Measurements from ENCODE around the gene ADH1B. TPM values are rescaled to one million over a fixed set of nuclear protein-coding genes. Genes with fewer than 3 reads are reported as not detected.
"Not testable (repeated sequence)": the region's sequence is repeated elsewhere in the genome, so short reads cannot be mapped to it uniquely, and the experiment has no call there.

The ADH1B gene
- total and polyA plus RNA-seq, 11 donors, result 9.3 to 304 (median 39.2) TPM

DNA sequence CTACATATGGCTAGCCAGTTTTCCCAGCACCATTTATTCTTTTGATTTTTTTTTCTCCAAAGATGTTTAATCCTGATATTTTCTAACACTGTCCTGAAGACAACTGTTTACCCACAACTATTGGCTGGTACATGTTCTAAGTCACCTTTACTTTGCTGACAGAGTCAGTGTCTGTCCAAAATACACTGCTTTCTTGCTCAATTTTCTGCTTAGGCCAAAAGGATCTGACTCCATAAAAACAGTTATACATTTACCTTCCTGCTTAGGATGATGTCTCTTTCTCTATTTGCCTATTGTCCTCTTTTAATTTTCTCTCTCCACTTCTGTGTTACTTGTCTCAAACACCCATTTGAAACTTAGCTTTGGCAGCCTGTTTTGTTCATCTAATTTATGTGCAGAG, 28.1 kb upstream of the ADH1B start:
- peaks cover 0 to 6% (median 0%) of the 10 kb centered on the region in 12 donors for H3K4me1 ChIP-seq
- H3K27me3 ChIP-seq, result no peaks in the 10 kb centered on the region
- TF ChIP-seq, protein P1, sequence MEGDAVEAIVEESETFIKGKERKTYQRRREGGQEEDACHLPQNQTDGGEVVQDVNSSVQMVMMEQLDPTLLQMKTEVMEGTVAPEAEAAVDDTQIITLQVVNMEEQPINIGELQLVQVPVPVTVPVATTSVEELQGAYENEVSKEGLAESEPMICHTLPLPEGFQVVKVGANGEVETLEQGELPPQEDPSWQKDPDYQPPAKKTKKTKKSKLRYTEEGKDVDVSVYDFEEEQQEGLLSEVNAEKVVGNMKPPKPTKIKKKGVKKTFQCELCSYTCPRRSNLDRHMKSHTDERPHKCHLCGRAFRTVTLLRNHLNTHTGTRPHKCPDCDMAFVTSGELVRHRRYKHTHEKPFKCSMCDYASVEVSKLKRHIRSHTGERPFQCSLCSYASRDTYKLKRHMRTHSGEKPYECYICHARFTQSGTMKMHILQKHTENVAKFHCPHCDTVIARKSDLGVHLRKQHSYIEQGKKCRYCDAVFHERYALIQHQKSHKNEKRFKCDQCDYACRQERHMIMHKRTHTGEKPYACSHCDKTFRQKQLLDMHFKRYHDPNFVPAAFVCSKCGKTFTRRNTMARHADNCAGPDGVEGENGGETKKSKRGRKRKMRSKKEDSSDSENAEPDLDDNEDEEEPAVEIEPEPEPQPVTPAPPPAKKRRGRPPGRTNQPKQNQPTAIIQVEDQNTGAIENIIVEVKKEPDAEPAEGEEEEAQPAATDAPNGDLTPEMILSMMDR (IDR thresholded peaks at IDR 0.05), result no peak
- TF ChIP-seq POLR2A (IDR thresholded peaks at IDR 0.05), result no peak
- no peak overlapping the region for H3K4me3 ChIP-seq
- H3K36me3 ChIP-seq, result peaks cover 0 to 4% (median 0%) of the 10 kb centered on the region in 9 donors
- peaks cover 0 to 2% (median 0%) of the 10 kb centered on the region in 12 donors for H3K9me3 ChIP-seq
- intact Hi-C loops (cut with DNase I), result no loop called here
- DNase-seq (no peak), ATAC-seq (no peak)
- H3K27ac ChIP-seq, result no peak overlapping the region

DNA sequence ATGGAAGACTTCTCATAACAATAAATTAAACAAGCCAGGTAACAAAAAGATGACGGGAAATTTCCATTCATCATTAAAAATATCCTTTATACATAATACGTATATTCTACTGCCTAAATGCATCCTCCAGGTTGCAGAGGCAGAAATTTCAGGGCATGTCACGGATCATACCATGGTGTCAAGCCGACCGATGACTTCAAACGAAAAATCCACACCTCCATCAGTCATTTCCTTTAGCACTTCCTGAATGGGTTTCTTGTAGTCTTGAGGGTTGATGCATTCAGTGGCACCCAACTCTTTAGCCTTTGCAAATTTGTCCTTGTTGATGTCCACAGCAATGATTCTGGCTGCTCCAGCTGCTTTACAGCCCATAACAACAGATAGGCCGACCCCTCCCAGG, 21.4 kb upstream of the ADH1B start:
- 65 to 89% (median 76%) methylated on average over 7 of the region's 7 CpGs for WGBS, 4 donors
- DNase-seq; intact Hi-C loops (cut with DNase I); H3K27ac ChIP-seq; H3K36me3 ChIP-seq; H3K9me3 ChIP-seq; H3K4me1 ChIP-seq; H3K4me3 ChIP-seq; H3K27me3 ChIP-seq; ATAC-seq: not testable (repeated sequence)

DNA sequence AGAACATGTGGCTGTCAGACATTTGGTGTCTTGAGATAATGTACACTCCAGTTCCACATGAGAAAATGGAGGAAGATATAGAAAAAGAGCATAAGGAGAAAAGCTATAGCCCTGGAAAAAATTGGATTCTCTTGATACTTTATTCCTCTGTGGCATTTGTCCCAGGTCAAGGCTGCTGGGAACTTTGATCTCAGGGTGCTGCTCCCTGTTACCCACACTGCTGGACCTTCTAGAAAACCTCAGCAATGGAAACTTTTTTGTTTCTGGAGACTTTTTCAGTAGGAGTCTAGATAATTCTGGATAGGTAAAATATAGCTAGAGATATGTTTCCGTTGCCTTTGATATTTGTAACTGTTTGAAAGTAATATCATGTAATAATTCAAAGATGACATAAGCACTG, 20.2 kb upstream of the ADH1B start:
- Histone ChIP-seq H3K4me3 (no peak overlapping the region), H3K27me3 (no peaks in the 10 kb centered on the region), H3K36me3 (peaks cover 0 to 3% (median 0%) of the 10 kb centered on the region in 9 donors), H3K9me3 (no peaks in the 10 kb centered on the region), H3K27ac (no peak overlapping the region), H3K4me1 (peaks cover 0 to 3% (median 0%) of the 10 kb centered on the region in 12 donors)
- intact Hi-C loops (cut with DNase I), result no loop called here
- DNase-seq (no peak), ATAC-seq (no peak)
- TF ChIP-seq POLR2A (IDR thresholded peaks at IDR 0.05), result no peak
- TF ChIP-seq, protein P1 (IDR thresholded peaks at IDR 0.05), result no peak
- WGBS, 4 donors, result 79 to 97% (median 85%) methylated on average over 1 of the region's 1 CpG

DNA sequence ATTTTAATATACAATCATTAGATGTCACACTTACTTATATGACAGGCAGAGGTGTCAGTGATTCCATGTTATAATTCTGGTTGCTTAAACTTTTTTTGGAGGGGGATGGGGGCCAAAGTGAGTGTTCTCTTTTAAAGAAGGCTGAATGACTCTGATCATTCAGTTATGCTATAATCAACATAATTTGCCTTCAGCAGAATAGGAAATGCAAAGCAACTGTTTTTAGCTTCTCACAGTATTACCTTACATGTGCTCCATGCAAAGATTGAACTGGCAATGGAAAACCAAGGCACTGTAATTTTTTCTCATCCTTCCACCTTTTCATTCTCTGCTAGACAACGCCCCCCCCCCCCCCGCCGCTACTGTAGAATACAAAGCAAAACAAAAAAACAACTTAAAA, 18.0 kb upstream of the ADH1B start:
- H3K4me3 ChIP-seq, result no peak overlapping the region
- H3K9me3 ChIP-seq, result no peaks in the 10 kb centered on the region
- WGBS, 4 donors, result 83 to 90% (median 86%) methylated on average over 3 of the region's 3 CpGs
- TF ChIP-seq, protein P1 (IDR thresholded peaks at IDR 0.05), result no peak
- peaks cover 0 to 3% (median 0%) of the 10 kb centered on the region in 12 donors for H3K4me1 ChIP-seq
- no peak for ATAC-seq
- peaks cover 0 to 2% (median 0%) of the 10 kb centered on the region in 9 donors for H3K36me3 ChIP-seq
- H3K27ac ChIP-seq, result no peak overlapping the region
- DNase-seq, result no peak
- H3K27me3 ChIP-seq, result no peaks in the 10 kb centered on the region
- intact Hi-C loops (cut with DNase I), result no loop called here

DNA sequence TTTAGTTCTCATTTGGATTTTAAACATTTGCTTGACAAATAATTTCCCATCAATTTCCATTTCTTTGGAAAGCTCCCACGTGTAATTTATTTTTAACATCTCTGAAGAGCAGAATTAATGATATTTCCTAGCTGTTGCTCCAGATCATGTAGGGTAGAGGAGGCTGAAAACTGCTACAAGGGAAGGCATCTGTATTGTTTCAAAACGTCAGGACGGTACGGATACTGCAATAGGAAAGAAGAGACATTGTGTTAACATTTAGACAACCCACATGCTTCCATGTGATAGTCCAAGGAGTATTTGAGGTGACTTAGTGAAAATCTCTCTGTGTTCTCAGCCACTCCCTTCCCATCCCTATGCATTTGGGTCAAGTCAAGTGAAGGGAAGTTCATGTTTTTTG, 15.4 kb upstream of the ADH1B start:
- H3K27ac ChIP-seq, result no peak overlapping the region
- peaks cover 0 to 3% (median 0%) of the 10 kb centered on the region in 12 donors for H3K4me1 ChIP-seq
- no peaks in the 10 kb centered on the region for H3K9me3 ChIP-seq
- H3K36me3 ChIP-seq, result no peaks in the 10 kb centered on the region
- H3K27me3 ChIP-seq, result no peaks in the 10 kb centered on the region
- H3K4me3 ChIP-seq, result no peak overlapping the region
- DNase-seq (no peak), ATAC-seq (no peak)
- WGBS, 4 donors, result 45 to 54% (median 49%) methylated on average over 4 of the region's 4 CpGs
- intact Hi-C loops (cut with DNase I), result no loop called here
- TF ChIP-seq, protein P1 (IDR thresholded peaks at IDR 0.05), result no peak
- TF ChIP-seq POLR2A (IDR thresholded peaks at IDR 0.05), result no peak
